Measurements from ENCODE around the gene ZNF692. TPM values are rescaled to one million over a fixed set of nuclear protein-coding genes. Genes with fewer than 3 reads are reported as not detected.

ZNF692 gene
- polyA plus RNA-seq, 1 donor (not counting 4 experiments of a cell fraction or from before 2014, with no cell fraction given): 27.0 TPM

GRCh38 chr1:248850536-248851251, 8.2 kb downstream of the ZNF692 start:
- Histone ChIP-seq H3K27me3 (ENCODE audit: control insufficient read depth, extremely low read depth, insufficient read depth, low read length) (no peaks in the 10 kb centered on the region), H3K9me3 (ENCODE audit: control insufficient read depth, low read depth, low read length) (no peaks in the 10 kb centered on the region), H3K36me3 (ENCODE audit: control insufficient read depth in 2 of 2, extremely low read depth in 1 of 2, insufficient read depth in 2 of 2, low read length in 2 of 2) (peaks cover 48 to 54% of the 10 kb centered on the region in 2 experiments), H4K20me1 (ENCODE audit: control insufficient read depth, extremely low read depth, insufficient read depth, low read length) (no peaks in the 10 kb centered on the region), H2AFZ (ENCODE audit: control insufficient read depth, low read length) (no peak overlapping the region), H3K9me1 (ENCODE audit: control insufficient read depth, extremely low read depth, insufficient read depth, low read length) (no peaks in the 10 kb centered on the region), H3K79me2 (ENCODE audit: control insufficient read depth, insufficient read depth, low read length) (peaks cover 3% of the 10 kb centered on the region), H3K27ac (ENCODE audit: control insufficient read depth, insufficient read depth, low read length) (no peak overlapping the region), H3K4me2 (ENCODE audit: control insufficient read depth, extremely low read depth, insufficient read depth, low read depth, low read length) (no peak overlapping the region), H3K9ac (ENCODE audit: control insufficient read depth, extremely low read depth, insufficient read depth, low read length) (no peak overlapping the region), H3K4me1 (ENCODE audit: control insufficient read depth, extremely low read depth, insufficient read depth, low read length) (no peaks in the 10 kb centered on the region), H3K4me3 (ENCODE audit: control insufficient read depth in 2 of 3, extremely low read depth in 1 of 3, insufficient read depth in 2 of 3, low read depth in 1 of 3, low read length in 3 of 3) (no peak overlapping the region)
- no peak for TF ChIP-seq EZH2 (IDR thresholded peaks at IDR 0.05; ENCODE audit: low read length)
- no peak for TF ChIP-seq CTCF (optimal IDR thresholded peaks at IDR 0.05 in 1 of 3, IDR thresholded peaks at IDR 0.05 in 1 of 3, conservative IDR thresholded peaks at IDR 0.05 in 1 of 3; ENCODE audit: extremely low read depth in 1 of 3, insufficient read depth in 2 of 3, low read length in 3 of 3)
- dilution Hi-C loops (cut with MboI; ENCODE audit: extremely low pct_ligation_motif_present, low sequenced_read_pairs): no loop called here
- FAIRE-seq (no peak), DNase-seq (ENCODE audit: low read depth, low spot score) (no peak)

- no peaks in the 10 kb centered on the region for H3K9me3 ChIP-seq (ENCODE audit: control insufficient read depth, low read depth, low read length)
- DNase-seq (ENCODE audit: low read depth, low spot score) (no peak), FAIRE-seq (no peak)
- H3K27ac ChIP-seq (ENCODE audit: control insufficient read depth, insufficient read depth, low read length): no peak overlapping the region
- dilution Hi-C loops (cut with MboI; ENCODE audit: extremely low pct_ligation_motif_present, low sequenced_read_pairs): no loop called here
- H3K4me3 ChIP-seq (ENCODE audit: control insufficient read depth in 2 of 3, extremely low read depth in 1 of 3, insufficient read depth in 2 of 3, low read depth in 1 of 3, low read length in 3 of 3): no peak overlapping the region
- H3K27me3 ChIP-seq (ENCODE audit: control insufficient read depth, extremely low read depth, insufficient read depth, low read length): no peaks in the 10 kb centered on the region
- H3K9me1 ChIP-seq (ENCODE audit: control insufficient read depth, extremely low read depth, insufficient read depth, low read length): no peaks in the 10 kb centered on the region
- H2AFZ ChIP-seq (ENCODE audit: control insufficient read depth, low read length): no peak overlapping the region
- H3K79me2 ChIP-seq (ENCODE audit: control insufficient read depth, insufficient read depth, low read length): peaks cover 3% of the 10 kb centered on the region
- peaks cover 42 to 48% of the 10 kb centered on the region in 2 experiments for H3K36me3 ChIP-seq (ENCODE audit: control insufficient read depth in 2 of 2, extremely low read depth in 1 of 2, insufficient read depth in 2 of 2, low read length in 2 of 2)
- H3K4me2 ChIP-seq (ENCODE audit: control insufficient read depth, extremely low read depth, insufficient read depth, low read depth, low read length): no peak overlapping the region
- no peak for TF ChIP-seq CTCF (optimal IDR thresholded peaks at IDR 0.05 in 1 of 3, IDR thresholded peaks at IDR 0.05 in 1 of 3, conservative IDR thresholded peaks at IDR 0.05 in 1 of 3; ENCODE audit: extremely low read depth in 1 of 3, insufficient read depth in 2 of 3, low read length in 3 of 3)
- no peak for TF ChIP-seq EZH2 (IDR thresholded peaks at IDR 0.05; ENCODE audit: low read length)
- no peaks in the 10 kb centered on the region for H4K20me1 ChIP-seq (ENCODE audit: control insufficient read depth, extremely low read depth, insufficient read depth, low read length)
- H3K9ac ChIP-seq (ENCODE audit: control insufficient read depth, extremely low read depth, insufficient read depth, low read length): no peak overlapping the region
- H3K4me1 ChIP-seq (ENCODE audit: control insufficient read depth, extremely low read depth, insufficient read depth, low read length): no peaks in the 10 kb centered on the region
These were observed 8.8 kb downstream of the ZNF692 start for GRCh38 chr1:248850124-248850523.

Data from keratinocyte (primary cell).